ENCODE data around the gene TRIM52. TPM values are rescaled to one million over a fixed set of nuclear protein-coding genes. Genes with fewer than 3 reads are reported as not detected.

TRIM52 gene
- total and polyA plus RNA-seq, 2 of the 13 experiments (the other 11 are each of a cell fraction or from before 2014, with no cell fraction given): 7.2 to 11.6 TPM

GRCh38 chr5:181281077-181281983, 20.4 kb upstream of the TRIM52 start (continued):
- TF ChIP-seq THAP9 (CRISPR knock-in tag; IDR thresholded peaks at IDR 0.05; ENCODE audit: borderline replicate concordance): peak; percentile 70
- TF ChIP-seq ZNF687 (CRISPR knock-in tag; IDR thresholded peaks at IDR 0.05): peak; percentile 64
- TF ChIP-seq POLR2AphosphoS5 (IDR thresholded peaks at IDR 0.05; ENCODE audit: low read depth, low read length): 0 out of 2 replicates have a peak, but pooled peaks have one; percentile 21
- TF ChIP-seq ZNF512 (CRISPR knock-in tag; IDR thresholded peaks at IDR 0.05): no peak
- peak; percentile 33; the same call in 1 of the 2 replicates for TF ChIP-seq ZFY (CRISPR knock-in tag; IDR thresholded peaks at IDR 0.05)
- TF ChIP-seq ZNF331 (CRISPR knock-in tag; IDR thresholded peaks at IDR 0.05): no peak
- TF ChIP-seq ZNF205 (CRISPR knock-in tag; IDR thresholded peaks at IDR 0.05): no peak
- no peak for TF ChIP-seq ZBED4 (CRISPR knock-in tag; IDR thresholded peaks at IDR 0.05; ENCODE audit: borderline replicate concordance)
- no peak for TF ChIP-seq ZNF329 (CRISPR knock-in tag; IDR thresholded peaks at IDR 0.05; ENCODE audit: low read depth)
- TF ChIP-seq SOX13 (IDR thresholded peaks at IDR 0.05): no peak
- no peak for TF ChIP-seq SOX13 (CRISPR knock-in tag; conservative IDR thresholded peaks at IDR 0.05 in 1 of 2, IDR thresholded peaks at IDR 0.05 in 1 of 2)

Measured in HepG2 (cell line).